Ramos (cell line): ENCODE measurements around the gene ZNF454.

Source experiments
- in situ Hi-C: fragments of 300-500 bp; cut with MboI; formaldehyde crosslinking; loops from one replicate; pipeline ENCODE4 v1.14.3; 2022; ENCODE audit warnings: low sequenced_read_pairs; ENCODE audit not compliant: unreplicated experiment

Gene ZNF454

GRCh38 chr5:178992291-178992895 is 51.4 kb downstream of the ZNF454 start:
- in situ Hi-C loops: no loop called here

GRCh38 chr5:178993236-178993765 is 52.3 kb downstream of the ZNF454 start:
- in situ Hi-C loops: no loop called here

GRCh38 chr5:178993955-178994579 is 53.1 kb downstream of the ZNF454 start:
- in situ Hi-C loops: no loop called here

DNA sequence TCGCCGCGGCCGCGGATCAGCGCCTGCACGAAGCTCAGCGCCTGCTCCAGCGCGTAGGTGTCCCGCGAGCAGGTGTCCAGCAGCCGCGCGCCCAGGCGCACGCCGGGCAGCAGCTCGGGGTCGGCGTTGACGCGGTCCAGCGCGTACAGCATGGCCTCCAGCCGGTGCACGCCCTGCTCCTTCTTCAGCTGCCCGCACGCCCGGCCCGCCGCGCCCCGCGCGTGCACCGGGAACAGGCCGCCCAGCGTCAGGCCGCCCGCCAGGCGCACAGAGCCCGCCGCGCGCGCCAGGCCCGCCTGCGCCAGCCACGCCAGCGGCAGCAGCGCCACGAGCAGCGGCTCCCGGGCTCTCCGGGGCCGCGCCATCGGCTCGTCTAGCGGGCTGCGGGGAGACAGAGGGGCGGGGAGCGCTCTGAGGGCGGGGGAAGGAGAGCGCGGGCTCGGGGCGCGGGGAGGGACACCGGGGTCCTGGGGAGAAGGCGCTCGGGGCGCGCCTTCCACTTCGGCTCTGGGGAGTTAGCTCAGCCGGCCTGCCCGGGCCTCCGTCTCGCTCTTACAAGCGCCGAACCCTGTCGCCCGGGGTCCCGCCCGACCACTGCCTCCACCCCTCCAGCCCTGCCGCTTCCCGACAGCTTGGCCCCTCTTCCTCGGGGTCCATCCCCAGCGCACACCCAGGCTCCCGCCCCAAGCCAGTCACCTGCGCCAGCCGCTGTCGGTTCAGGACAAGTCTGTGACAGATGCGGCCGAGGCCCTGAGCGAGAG is 53.8 kb downstream of the ZNF454 start, which contains the start of gene GRM6:
TSS of gene GRM6 (minus strand) at position 741 of the 761 bp plus-strand sequence. CDS start at position 365, 376 bp downstream.
- in situ Hi-C loops: no loop called here

DNA sequence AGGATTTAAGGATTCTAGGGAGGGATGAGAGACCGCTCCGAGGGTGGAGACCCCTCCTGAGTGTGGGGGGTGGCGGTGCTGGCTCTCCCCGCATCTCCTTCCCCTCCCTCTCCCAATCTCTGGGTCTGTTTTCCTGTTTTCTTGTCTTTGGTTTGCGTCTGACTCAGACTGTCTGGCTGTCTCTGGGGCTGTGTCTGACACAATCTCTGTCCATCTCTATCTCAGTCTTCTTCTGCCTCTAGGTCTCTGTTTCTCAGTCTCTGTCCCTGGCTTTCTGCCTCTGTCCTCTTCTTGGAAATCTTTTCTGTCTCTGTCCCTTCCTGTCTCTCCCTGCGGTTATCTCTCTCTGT is 54.3 kb downstream of the ZNF454 start:
- in situ Hi-C loops: no loop called here

GRCh38 chr5:178996156-178996555 is 55.2 kb downstream of the ZNF454 start:
- in situ Hi-C loops: no loop called here

- in situ Hi-C loops: no loop called here
Measured at GRCh38 chr5:178997191-178997590, 56.2 kb downstream of the ZNF454 start.

DNA sequence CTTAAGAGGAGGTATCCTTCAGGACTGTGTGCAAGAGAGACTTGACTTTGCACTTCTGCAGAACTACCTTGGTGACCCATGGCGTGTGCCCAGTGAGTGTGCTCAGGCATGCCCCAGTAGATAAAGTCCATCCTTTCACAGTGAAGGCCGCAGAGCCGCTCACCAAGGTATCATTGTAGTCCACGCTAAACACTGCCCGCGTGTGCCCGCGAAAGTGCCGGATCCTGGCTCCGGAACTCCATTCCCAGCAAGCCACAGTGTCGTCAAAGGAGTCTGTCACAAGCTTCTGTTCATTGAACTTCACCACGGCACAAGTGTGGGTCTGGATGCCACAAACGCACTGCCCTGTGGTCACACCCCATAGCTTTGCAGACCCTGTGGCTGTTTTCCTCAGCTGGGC is 57.4 kb downstream of the ZNF454 start:
- in situ Hi-C loops: no loop called here

DNA sequence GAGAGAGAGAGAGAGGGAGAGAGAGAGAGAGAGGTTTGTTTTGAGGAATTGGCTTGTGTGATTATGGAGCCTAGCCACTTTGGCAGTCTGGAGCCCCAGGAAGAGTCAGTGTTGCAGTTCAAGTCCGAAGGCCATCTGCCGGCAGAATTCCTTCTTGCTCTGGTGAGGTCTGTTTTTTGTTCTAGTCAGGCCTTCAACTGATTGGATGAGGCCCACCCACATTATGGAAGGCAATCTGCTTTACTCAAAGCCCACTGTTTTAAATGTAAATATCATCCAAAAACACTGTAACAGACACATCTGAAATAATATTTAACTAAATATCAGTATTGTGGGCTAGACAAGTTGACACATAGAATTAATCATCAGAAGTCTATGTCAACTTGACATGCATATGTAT is 65.6 kb downstream of the ZNF454 start:
- in situ Hi-C loops: no loop called here

DNA sequence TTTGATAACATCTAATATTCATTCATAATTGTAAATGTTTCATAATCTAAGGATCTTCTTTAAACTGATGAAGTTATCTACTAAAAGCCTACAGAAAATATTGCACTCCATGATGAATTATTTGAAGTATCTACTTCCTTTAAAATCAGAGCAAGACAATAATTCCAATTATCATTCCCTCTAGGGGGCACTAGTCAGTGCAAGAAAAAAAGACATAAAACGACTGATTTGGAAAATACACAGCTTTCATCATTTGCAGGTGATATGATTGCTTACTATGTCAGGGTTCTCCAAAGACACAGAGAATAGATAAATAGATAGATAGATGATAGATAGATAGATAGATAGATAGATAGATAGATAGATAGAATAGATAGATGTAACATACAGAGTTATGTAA is 67.7 kb downstream of the ZNF454 start:
- in situ Hi-C loops: no loop called here
